ENCODE measurements around the gene CUL1.
A peak's percentile ranks its signal among the peaks of the same experiment; 100 is the strongest.

The CUL1 gene

GRCh38 chr7:148791546-148791945, 92.8 kb downstream of the CUL1 start:
- H3K4me3 ChIP-seq (ENCODE audit: control insufficient read depth, low read depth, low read length), result no peak overlapping the region
- DNase-seq (ENCODE audit: low read depth), result no peak
- no peak for TF ChIP-seq CTCF (conservative IDR thresholded peaks at IDR 0.05; ENCODE audit: control insufficient read depth, insufficient read depth, low read depth, low read length)

- DNase-seq (ENCODE audit: low read depth), result peak; percentile 4
- no peak for TF ChIP-seq CTCF (conservative IDR thresholded peaks at IDR 0.05; ENCODE audit: control insufficient read depth, insufficient read depth, low read depth, low read length)
- H3K4me3 ChIP-seq (ENCODE audit: control insufficient read depth, low read depth, low read length), result no peak overlapping the region
Measured at GRCh38 chr7:148793590-148793989, 94.9 kb downstream of the CUL1 start.

- TF ChIP-seq CTCF (conservative IDR thresholded peaks at IDR 0.05; ENCODE audit: control insufficient read depth, insufficient read depth, low read depth, low read length), result no peak
- no peak overlapping the region for H3K4me3 ChIP-seq (ENCODE audit: control insufficient read depth, low read depth, low read length)
- DNase-seq (ENCODE audit: low read depth), result no peak
Measured at GRCh38 chr7:148794476-148794875, 95.8 kb downstream of the CUL1 start.

- DNase-seq (ENCODE audit: low read depth), result no peak
- H3K4me3 ChIP-seq (ENCODE audit: control insufficient read depth, low read depth, low read length), result no peak overlapping the region
- TF ChIP-seq CTCF (conservative IDR thresholded peaks at IDR 0.05; ENCODE audit: control insufficient read depth, insufficient read depth, low read depth, low read length), result no peak
Measured at GRCh38 chr7:148796841-148797240, 98.1 kb downstream of the CUL1 start.

- no peak overlapping the region for H3K4me3 ChIP-seq (ENCODE audit: control insufficient read depth, low read depth, low read length)
- no peak for DNase-seq (ENCODE audit: low read depth)
- no peak for TF ChIP-seq CTCF (conservative IDR thresholded peaks at IDR 0.05; ENCODE audit: control insufficient read depth, insufficient read depth, low read depth, low read length)
Measured at GRCh38 chr7:148799893-148800555, 101.3 kb downstream of the CUL1 start.

- DNase-seq (ENCODE audit: low read depth), result no peak
- H3K4me3 ChIP-seq (ENCODE audit: control insufficient read depth, low read depth, low read length), result no peak overlapping the region
- TF ChIP-seq CTCF (conservative IDR thresholded peaks at IDR 0.05; ENCODE audit: control insufficient read depth, insufficient read depth, low read depth, low read length), result no peak
Measured at GRCh38 chr7:148800677-148801076, 102.0 kb downstream of the CUL1 start.

- no peak overlapping the region for H3K4me3 ChIP-seq (ENCODE audit: control insufficient read depth, low read depth, low read length)
- DNase-seq (ENCODE audit: low read depth), result no peak
- no peak for TF ChIP-seq CTCF (conservative IDR thresholded peaks at IDR 0.05; ENCODE audit: control insufficient read depth, insufficient read depth, low read depth, low read length)
Measured at GRCh38 chr7:148802101-148802493, 103.4 kb downstream of the CUL1 start.
